IMR-90 (cell line): Measurements from ENCODE around the gene DRC7.

Experiments
- BHLHE40 ChIP-seq: fragments of 150-350 bp; IDR thresholded peaks from 2 replicates; pipeline ENCODE4 v1.6.1; 2016; ENCODE audit warnings: mild to moderate bottlenecking, low read depth, low read length
- MAZ ChIP-seq: IDR thresholded peaks from 2 replicates; pipeline ENCODE4 v1.6.1; 2012; ENCODE audit warnings: low read depth, mild to moderate bottlenecking, low read length, improper control_type of control experiment, moderate library complexity, borderline replicate concordance
- MXI1 ChIP-seq: IDR thresholded peaks from 2 replicates; pipeline ENCODE4 v1.6.1; 2012; ENCODE audit warnings: low read depth, mild to moderate bottlenecking, low read length, moderate library complexity, borderline replicate concordance
- NFE2L2 ChIP-seq: fragments of 150-350 bp; IDR thresholded peaks from 2 replicates; pipeline ENCODE4 v1.6.1; 2016; ENCODE audit warnings: low read depth, mild to moderate bottlenecking, low read length
- POLR2A ChIP-seq: IDR thresholded peaks from 2 replicates; pipeline ENCODE4 v1.6.1; 2012; ENCODE audit warnings: mild to moderate bottlenecking, low read depth, low read length
- RAD21 ChIP-seq: IDR thresholded peaks from 2 replicates; pipeline ENCODE4 v1.6.1; 2012; ENCODE audit warnings: low read length, improper control_type of control experiment
- RFX5 ChIP-seq: IDR thresholded peaks from 2 replicates; pipeline ENCODE4 v1.8.0; 2012; ENCODE audit warnings: low read depth, mild to moderate bottlenecking, low read length, moderate library complexity
- SMC3 ChIP-seq: fragments of 150-350 bp; IDR thresholded peaks from 2 replicates; pipeline ENCODE4 v1.6.1; 2016; ENCODE audit warnings: low read depth, mild to moderate bottlenecking, antibody characterized with exemption, low read length, moderate library complexity
- TF ChIP-seq, protein P1 (sequence below): conservative IDR thresholded peaks from 2 replicates; pipeline ENCODE4 v1.5.1; 2012; ENCODE audit warnings: mild to moderate bottlenecking, low read depth, low read length, improper control_type of control experiment
- TF ChIP-seq, protein P2 (sequence below): fragments of 150-350 bp; IDR thresholded peaks from 2 replicates; pipeline ENCODE4 v1.6.1; 2017; ENCODE audit warnings: mild to moderate bottlenecking, antibody characterized with exemption, low read length, low read depth

DNA sequence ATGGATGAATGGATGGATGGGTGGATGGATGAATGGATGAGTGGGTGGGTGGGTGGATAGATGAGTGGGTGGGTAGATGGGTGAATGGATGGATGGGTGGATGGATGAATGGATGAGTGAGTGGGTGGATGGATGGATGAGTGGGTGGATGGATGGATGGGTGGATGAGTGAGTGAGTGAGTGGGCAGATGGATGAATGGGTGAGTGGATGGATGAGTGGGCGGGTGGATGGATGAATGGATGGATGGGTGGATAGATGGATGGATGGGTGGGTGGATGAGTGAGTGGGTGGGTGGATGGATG, 34.5 kb downstream of the DRC7 start:
- TF ChIP-seq, protein P1, sequence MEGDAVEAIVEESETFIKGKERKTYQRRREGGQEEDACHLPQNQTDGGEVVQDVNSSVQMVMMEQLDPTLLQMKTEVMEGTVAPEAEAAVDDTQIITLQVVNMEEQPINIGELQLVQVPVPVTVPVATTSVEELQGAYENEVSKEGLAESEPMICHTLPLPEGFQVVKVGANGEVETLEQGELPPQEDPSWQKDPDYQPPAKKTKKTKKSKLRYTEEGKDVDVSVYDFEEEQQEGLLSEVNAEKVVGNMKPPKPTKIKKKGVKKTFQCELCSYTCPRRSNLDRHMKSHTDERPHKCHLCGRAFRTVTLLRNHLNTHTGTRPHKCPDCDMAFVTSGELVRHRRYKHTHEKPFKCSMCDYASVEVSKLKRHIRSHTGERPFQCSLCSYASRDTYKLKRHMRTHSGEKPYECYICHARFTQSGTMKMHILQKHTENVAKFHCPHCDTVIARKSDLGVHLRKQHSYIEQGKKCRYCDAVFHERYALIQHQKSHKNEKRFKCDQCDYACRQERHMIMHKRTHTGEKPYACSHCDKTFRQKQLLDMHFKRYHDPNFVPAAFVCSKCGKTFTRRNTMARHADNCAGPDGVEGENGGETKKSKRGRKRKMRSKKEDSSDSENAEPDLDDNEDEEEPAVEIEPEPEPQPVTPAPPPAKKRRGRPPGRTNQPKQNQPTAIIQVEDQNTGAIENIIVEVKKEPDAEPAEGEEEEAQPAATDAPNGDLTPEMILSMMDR, result no peak
- TF ChIP-seq SMC3 (no peak), RFX5 (no peak), RAD21 (no peak), NFE2L2 (no peak), MAZ (no peak), POLR2A (no peak), MXI1 (no peak), BHLHE40 (no peak)
- TF ChIP-seq, protein P2, sequence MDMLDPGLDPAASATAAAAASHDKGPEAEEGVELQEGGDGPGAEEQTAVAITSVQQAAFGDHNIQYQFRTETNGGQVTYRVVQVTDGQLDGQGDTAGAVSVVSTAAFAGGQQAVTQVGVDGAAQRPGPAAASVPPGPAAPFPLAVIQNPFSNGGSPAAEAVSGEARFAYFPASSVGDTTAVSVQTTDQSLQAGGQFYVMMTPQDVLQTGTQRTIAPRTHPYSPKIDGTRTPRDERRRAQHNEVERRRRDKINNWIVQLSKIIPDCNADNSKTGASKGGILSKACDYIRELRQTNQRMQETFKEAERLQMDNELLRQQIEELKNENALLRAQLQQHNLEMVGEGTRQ, result no peak
